ENCODE results near the gene NAALADL2.

The NAALADL2 gene

GRCh38 chr3:175716446-175716845 lies 857.3 kb downstream of the NAALADL2 start:
- TF ChIP-seq, protein P1, sequence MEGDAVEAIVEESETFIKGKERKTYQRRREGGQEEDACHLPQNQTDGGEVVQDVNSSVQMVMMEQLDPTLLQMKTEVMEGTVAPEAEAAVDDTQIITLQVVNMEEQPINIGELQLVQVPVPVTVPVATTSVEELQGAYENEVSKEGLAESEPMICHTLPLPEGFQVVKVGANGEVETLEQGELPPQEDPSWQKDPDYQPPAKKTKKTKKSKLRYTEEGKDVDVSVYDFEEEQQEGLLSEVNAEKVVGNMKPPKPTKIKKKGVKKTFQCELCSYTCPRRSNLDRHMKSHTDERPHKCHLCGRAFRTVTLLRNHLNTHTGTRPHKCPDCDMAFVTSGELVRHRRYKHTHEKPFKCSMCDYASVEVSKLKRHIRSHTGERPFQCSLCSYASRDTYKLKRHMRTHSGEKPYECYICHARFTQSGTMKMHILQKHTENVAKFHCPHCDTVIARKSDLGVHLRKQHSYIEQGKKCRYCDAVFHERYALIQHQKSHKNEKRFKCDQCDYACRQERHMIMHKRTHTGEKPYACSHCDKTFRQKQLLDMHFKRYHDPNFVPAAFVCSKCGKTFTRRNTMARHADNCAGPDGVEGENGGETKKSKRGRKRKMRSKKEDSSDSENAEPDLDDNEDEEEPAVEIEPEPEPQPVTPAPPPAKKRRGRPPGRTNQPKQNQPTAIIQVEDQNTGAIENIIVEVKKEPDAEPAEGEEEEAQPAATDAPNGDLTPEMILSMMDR (IDR thresholded peaks at IDR 0.05) = no peak
- TF ChIP-seq ZFX (IDR thresholded peaks at IDR 0.05; ENCODE audit: borderline replicate concordance) = no peak
- no peak overlapping the region for H3K27ac ChIP-seq

GRCh38 chr3:175726228-175726627 lies 867.1 kb downstream of the NAALADL2 start:
- no peak overlapping the region for H3K27ac ChIP-seq
- TF ChIP-seq, protein P1 (IDR thresholded peaks at IDR 0.05) = no peak
- TF ChIP-seq ZFX (IDR thresholded peaks at IDR 0.05; ENCODE audit: borderline replicate concordance) = no peak

DNA sequence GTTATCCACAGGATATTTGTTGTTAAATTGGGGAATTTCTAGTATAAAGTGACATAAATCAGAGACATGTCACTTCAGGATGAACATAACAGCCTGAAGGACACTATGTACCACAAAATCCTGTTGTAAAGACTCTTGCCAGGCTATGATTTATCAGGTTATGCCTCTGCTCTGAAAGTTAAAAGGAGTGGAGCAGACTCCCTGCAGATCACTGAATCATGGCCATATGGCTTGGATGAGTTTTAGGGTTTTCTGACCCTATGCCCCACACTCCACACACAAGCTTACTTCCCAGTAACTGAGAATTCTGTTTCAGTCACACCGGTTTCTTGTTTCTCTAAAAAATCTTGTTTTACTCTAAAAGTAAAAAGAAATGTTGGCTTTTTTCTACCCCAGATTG lies 869.4 kb downstream of the NAALADL2 start:
- no peak overlapping the region for H3K27ac ChIP-seq
- TF ChIP-seq, protein P1 (IDR thresholded peaks at IDR 0.05) = no peak
- no peak for TF ChIP-seq ZFX (IDR thresholded peaks at IDR 0.05; ENCODE audit: borderline replicate concordance)

GRCh38 chr3:175729466-175729865 lies 870.3 kb downstream of the NAALADL2 start:
- TF ChIP-seq, protein P1 (IDR thresholded peaks at IDR 0.05) = no peak
- no peak for TF ChIP-seq ZFX (IDR thresholded peaks at IDR 0.05; ENCODE audit: borderline replicate concordance)

GRCh38 chr3:175731543-175731942 lies 872.4 kb downstream of the NAALADL2 start:
- peak overlapping the region; percentile 70 for H3K27ac ChIP-seq
- no peak for TF ChIP-seq ZFX (IDR thresholded peaks at IDR 0.05; ENCODE audit: borderline replicate concordance)
- TF ChIP-seq, protein P1 (IDR thresholded peaks at IDR 0.05) = no peak

More at GRCh38 chr3:175729466-175729865, 870.3 kb downstream of the NAALADL2 start:
- no peak overlapping the region for H3K27ac ChIP-seq

GRCh38 chr3:175732017-175732416 lies 872.9 kb downstream of the NAALADL2 start:
- TF ChIP-seq ZFX (IDR thresholded peaks at IDR 0.05; ENCODE audit: borderline replicate concordance) = no peak
- H3K27ac ChIP-seq = peak overlapping the region; percentile 70

DNA sequence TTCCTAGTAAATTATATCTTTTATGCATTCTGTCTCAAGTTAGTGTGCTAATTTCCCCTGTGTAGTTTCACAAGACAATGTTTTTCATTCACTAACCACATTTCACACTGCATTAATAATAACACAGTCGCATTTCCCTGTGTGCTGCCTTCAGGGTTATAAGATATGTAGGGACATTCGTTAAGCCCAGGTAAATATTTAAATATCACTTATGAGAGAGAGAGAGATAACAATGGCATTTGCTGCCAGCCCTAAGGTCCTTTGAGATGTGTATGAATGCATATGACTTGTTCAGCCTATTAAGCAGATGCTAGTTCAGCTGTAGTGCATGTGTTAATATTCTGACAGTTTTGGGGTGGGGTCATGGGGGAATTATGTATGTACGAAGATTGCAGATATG lies 876.7 kb downstream of the NAALADL2 start:
- peak overlapping the region; percentile 65 for H3K27ac ChIP-seq
- TF ChIP-seq ZFX (IDR thresholded peaks at IDR 0.05; ENCODE audit: borderline replicate concordance) = no peak
- TF ChIP-seq, protein P1 (IDR thresholded peaks at IDR 0.05) = no peak
